ENCODE data around the gene CLIC3. TPM values are rescaled to one million over a fixed set of nuclear protein-coding genes. Genes with fewer than 3 reads are reported as not detected.

Gene CLIC3
- total RNA-seq, 2 donors from 2014 or later = 1.4 to 8.7 TPM

DNA sequence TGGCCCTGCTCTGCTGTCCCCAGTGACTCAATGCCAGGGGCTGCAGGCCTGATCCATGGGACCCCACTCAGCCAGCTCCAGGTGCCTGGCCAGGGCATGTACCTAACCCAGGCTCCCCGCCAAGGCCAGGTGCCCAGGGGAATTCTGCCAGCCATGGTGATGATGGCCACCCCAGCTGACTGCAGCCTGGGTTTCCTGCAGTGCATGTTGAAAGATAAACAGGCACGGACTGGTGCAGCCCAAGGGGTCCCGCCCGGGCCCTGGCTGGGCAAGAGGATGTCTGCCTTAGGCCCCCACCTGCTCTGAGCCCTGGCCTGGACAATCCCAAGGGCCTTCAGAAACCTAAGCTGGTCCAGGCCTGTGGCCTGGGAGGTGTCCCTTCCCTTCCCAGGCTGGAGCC, 30.5 kb upstream of the CLIC3 start:
- H3K36me3 ChIP-seq = no peaks in the 10 kb centered on the region
- peak overlapping the region; percentile 68 for H3K4me3 ChIP-seq
- H3K27me3 ChIP-seq (replicated peaks; ENCODE audit: insufficient read depth) = no peaks in the 10 kb centered on the region
- TF ChIP-seq, protein P1, sequence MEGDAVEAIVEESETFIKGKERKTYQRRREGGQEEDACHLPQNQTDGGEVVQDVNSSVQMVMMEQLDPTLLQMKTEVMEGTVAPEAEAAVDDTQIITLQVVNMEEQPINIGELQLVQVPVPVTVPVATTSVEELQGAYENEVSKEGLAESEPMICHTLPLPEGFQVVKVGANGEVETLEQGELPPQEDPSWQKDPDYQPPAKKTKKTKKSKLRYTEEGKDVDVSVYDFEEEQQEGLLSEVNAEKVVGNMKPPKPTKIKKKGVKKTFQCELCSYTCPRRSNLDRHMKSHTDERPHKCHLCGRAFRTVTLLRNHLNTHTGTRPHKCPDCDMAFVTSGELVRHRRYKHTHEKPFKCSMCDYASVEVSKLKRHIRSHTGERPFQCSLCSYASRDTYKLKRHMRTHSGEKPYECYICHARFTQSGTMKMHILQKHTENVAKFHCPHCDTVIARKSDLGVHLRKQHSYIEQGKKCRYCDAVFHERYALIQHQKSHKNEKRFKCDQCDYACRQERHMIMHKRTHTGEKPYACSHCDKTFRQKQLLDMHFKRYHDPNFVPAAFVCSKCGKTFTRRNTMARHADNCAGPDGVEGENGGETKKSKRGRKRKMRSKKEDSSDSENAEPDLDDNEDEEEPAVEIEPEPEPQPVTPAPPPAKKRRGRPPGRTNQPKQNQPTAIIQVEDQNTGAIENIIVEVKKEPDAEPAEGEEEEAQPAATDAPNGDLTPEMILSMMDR (IDR thresholded peaks at IDR 0.05) = no peak
- H3K27ac ChIP-seq = peak overlapping the region in 1 of 2 donors; percentile 34
- no peak for ATAC-seq (ENCODE audit: insufficient number of reproducible peaks, low FRiP score, low read depth)
- H3K9me3 ChIP-seq = no peaks in the 10 kb centered on the region
- peaks cover 20 to 30% of the 10 kb centered on the region in 2 donors for H3K4me1 ChIP-seq (ENCODE audit: control insufficient read depth in 1 of 2, low read depth in 2 of 2)
- DNase-seq (ENCODE audit: low spot score) = no peak

DNA sequence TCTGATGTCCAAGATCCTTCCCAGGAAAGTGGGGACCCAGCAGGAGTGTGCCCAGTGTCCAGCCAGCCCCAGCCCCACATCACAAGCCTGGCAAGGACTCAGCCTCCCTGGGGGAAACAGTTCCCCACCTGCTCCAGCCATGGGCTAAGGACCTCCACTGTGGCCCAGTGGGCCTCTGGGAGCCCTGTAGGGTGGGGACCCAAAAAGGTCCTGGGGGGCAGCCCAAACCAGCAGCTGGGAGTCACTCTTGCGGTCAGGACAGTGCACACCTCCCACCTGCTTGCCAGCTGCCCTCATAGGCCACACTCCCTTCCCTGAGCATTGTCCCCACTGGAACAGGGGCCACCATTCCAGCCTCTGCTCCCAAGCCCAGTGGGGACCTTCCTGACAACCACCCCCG, 30.0 kb upstream of the CLIC3 start:
- Histone ChIP-seq H3K4me1 (ENCODE audit: control insufficient read depth in 1 of 2, low read depth in 2 of 2) (peaks cover 20 to 30% of the 10 kb centered on the region in 2 donors), H3K36me3 (no peaks in the 10 kb centered on the region), H3K4me3 (no peak overlapping the region), H3K9me3 (no peaks in the 10 kb centered on the region), H3K27me3 (replicated peaks; ENCODE audit: insufficient read depth) (no peaks in the 10 kb centered on the region), H3K27ac (no peak overlapping the region)
- ATAC-seq (ENCODE audit: insufficient number of reproducible peaks, low FRiP score, low read depth) (no peak), DNase-seq (ENCODE audit: low spot score) (no peak)
- TF ChIP-seq, protein P1 (IDR thresholded peaks at IDR 0.05) = no peak

- TF ChIP-seq, protein P1 (IDR thresholded peaks at IDR 0.05) = no peak
- no peak overlapping the region for H3K27ac ChIP-seq
- no peak overlapping the region for H3K4me3 ChIP-seq
- peaks cover 20 to 30% of the 10 kb centered on the region in 2 donors for H3K4me1 ChIP-seq (ENCODE audit: control insufficient read depth in 1 of 2, low read depth in 2 of 2)
- ATAC-seq (ENCODE audit: insufficient number of reproducible peaks, low FRiP score, low read depth) = no peak
- H3K36me3 ChIP-seq = no peaks in the 10 kb centered on the region
- H3K9me3 ChIP-seq = no peaks in the 10 kb centered on the region
- DNase-seq (ENCODE audit: low spot score) = no peak
- H3K27me3 ChIP-seq (replicated peaks; ENCODE audit: insufficient read depth) = no peaks in the 10 kb centered on the region
Measured at GRCh38 chr9:137025517-137025966, 29.2 kb upstream of the CLIC3 start.

- Histone ChIP-seq H3K4me1 (ENCODE audit: control insufficient read depth in 1 of 2, low read depth in 2 of 2) (peaks cover 10 to 20% of the 10 kb centered on the region in 2 donors), H3K27ac (no peak overlapping the region), H3K27me3 (replicated peaks; ENCODE audit: insufficient read depth) (no peaks in the 10 kb centered on the region), H3K9me3 (no peaks in the 10 kb centered on the region), H3K36me3 (no peaks in the 10 kb centered on the region), H3K4me3 (no peak overlapping the region)
- DNase-seq (ENCODE audit: low spot score) (no peak), ATAC-seq (ENCODE audit: insufficient number of reproducible peaks, low FRiP score, low read depth) (no peak)
- TF ChIP-seq, protein P1 (IDR thresholded peaks at IDR 0.05) = no peak
Measured at GRCh38 chr9:137023583-137023991, 27.2 kb upstream of the CLIC3 start.

DNA sequence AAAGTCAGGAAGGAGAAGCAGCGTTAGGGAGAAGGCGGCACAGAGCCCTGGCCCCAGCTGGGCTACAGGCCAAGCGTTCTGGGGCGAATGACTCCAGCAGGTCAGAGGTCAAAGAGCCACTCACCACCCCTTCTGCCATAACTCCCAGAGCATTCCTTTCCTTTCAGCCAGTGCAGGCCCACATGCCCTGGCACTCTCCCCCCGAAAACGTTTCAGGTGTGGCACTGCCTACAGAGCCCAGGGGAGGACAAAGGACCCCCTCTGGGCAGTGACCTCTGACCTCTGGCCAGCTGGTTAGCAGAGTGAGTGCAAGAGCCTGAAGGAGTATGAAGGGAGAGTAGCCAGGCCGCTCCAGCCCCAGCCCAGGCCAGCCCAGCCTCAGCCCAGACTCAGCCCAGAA, 26.8 kb upstream of the CLIC3 start:
- no peaks in the 10 kb centered on the region for H3K9me3 ChIP-seq
- H3K27ac ChIP-seq = no peak overlapping the region
- no peak for ATAC-seq (ENCODE audit: insufficient number of reproducible peaks, low FRiP score, low read depth)
- H3K4me3 ChIP-seq = no peak overlapping the region
- TF ChIP-seq, protein P1 (IDR thresholded peaks at IDR 0.05) = no peak
- DNase-seq (ENCODE audit: low spot score) = no peak
- no peaks in the 10 kb centered on the region for H3K36me3 ChIP-seq
- H3K4me1 ChIP-seq (ENCODE audit: control insufficient read depth in 1 of 2, low read depth in 2 of 2) = peaks cover 8 to 17% of the 10 kb centered on the region in 2 donors
- H3K27me3 ChIP-seq (replicated peaks; ENCODE audit: insufficient read depth) = no peaks in the 10 kb centered on the region
